Measurements from ENCODE around the gene IGFN1. TPM values are rescaled to one million over a fixed set of nuclear protein-coding genes. Genes with fewer than 3 reads are reported as not detected.

The IGFN1 gene
- total RNA-seq, 1 experiment from 2014 or later, result 0.04 TPM

- POLR2A ChIA-PET (ENCODE audit: unreplicated experiment), result interaction anchor here (1.4 to 2.6 kb wide), 2 partner anchors 10 to 17 kb away, joined by 9 to 19 read pairs; partner anchors contain the start of gene PKP1
- Histone ChIP-seq H3F3A (ENCODE audit: low read length, unreplicated experiment) (peaks cover 11% of the 10 kb centered on the region), H2AFZ (ENCODE audit: low read length) (no peak overlapping the region), H3K4me1 (ENCODE audit: insufficient read depth, low read length) (peaks cover 44% of the 10 kb centered on the region), H4K20me1 (ENCODE audit: low read length) (no peaks in the 10 kb centered on the region), H3K4me2 (ENCODE audit: low read length) (peak overlapping the region; percentile 71), H3K27ac (ENCODE audit: low read length) (peak overlapping the region; percentile 83), H3K27me3 (ENCODE audit: low read length) (no peaks in the 10 kb centered on the region), H3K36me3 (ENCODE audit: low read depth, low read length) (no peaks in the 10 kb centered on the region), H3K79me2 (ENCODE audit: low read length) (no peaks in the 10 kb centered on the region), H3K4me3 (ENCODE audit: low read length) (no peak overlapping the region), H3K9me2 (replicated peaks; ENCODE audit: low read length) (no peaks in the 10 kb centered on the region), H3K9me3 (ENCODE audit: low read length) (no peaks in the 10 kb centered on the region), H3K9ac (ENCODE audit: low read length) (peak overlapping the region; percentile 76; the same call in 1 of the 2 replicates)
- CTCF ChIA-PET, result interaction anchor here (0.6 to 1.8 kb wide), 5 partner anchors 11 to 294 kb away, joined by 4 to 14 read pairs (median 10); no protein-coding TSS in a partner anchor
- no TSS peak for BruUV-seq (replicated peaks)
- intact Hi-C loops (cut with micrococcal nuclease), result loop anchor here (1.0 kb wide), 1 partner anchor 96 kb away; no protein-coding TSS in a partner anchor
- DNase-seq (peak; percentile 91), ATAC-seq (no peak)
- TF ChIP-seq EZH2 (IDR thresholded peaks at IDR 0.05; ENCODE audit: low read length, unreplicated experiment), result no peak
- no peak for TF ChIP-seq EZH2phosphoT487 (IDR thresholded peaks at IDR 0.05; ENCODE audit: borderline replicate concordance, low read length)
- no peak for TF ChIP-seq CTCF (conservative IDR thresholded peaks at IDR 0.05; ENCODE audit: low read depth, low read length)
Observed at GRCh38 chr1:201265756-201266155, 75.1 kb downstream of the IGFN1 start.

DNA sequence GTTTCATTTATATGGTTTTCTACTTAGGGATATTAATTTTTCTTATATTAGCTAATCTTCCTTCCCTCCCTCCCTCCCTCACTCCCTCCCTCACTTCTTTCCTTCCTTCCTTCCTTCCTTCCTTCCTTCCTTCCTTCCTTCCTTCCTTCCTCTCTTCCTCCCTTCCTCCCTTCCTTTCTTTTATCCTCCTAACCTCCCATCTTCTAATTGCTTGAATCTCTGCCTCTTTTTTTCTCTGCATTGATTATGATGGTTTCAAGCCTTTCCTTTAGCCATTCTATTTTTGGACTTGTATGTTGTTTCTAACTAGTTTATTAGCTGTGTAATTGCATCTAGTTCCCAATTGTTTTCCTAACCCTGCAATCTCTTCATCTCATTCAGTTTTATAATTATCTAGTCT is 75.7 kb downstream of the IGFN1 start:
- Histone ChIP-seq H3K9me3 (ENCODE audit: low read length) (no peaks in the 10 kb centered on the region), H3K9ac (ENCODE audit: low read length) (peak overlapping the region; percentile 76), H3F3A (ENCODE audit: low read length, unreplicated experiment) (peaks cover 11% of the 10 kb centered on the region), H3K9me2 (replicated peaks; ENCODE audit: low read length) (no peaks in the 10 kb centered on the region), H3K4me2 (ENCODE audit: low read length) (peak overlapping the region; percentile 71), H4K20me1 (ENCODE audit: low read length) (no peaks in the 10 kb centered on the region), H3K4me3 (ENCODE audit: low read length) (peak overlapping the region; percentile 37), H3K36me3 (ENCODE audit: low read depth, low read length) (no peaks in the 10 kb centered on the region), H3K27me3 (ENCODE audit: low read length) (no peaks in the 10 kb centered on the region), H3K4me1 (ENCODE audit: insufficient read depth, low read length) (peaks cover 44% of the 10 kb centered on the region), H3K27ac (ENCODE audit: low read length) (peak overlapping the region; percentile 83), H3K79me2 (ENCODE audit: low read length) (no peaks in the 10 kb centered on the region), H2AFZ (ENCODE audit: low read length) (no peak overlapping the region)
- no peak for TF ChIP-seq EZH2phosphoT487 (IDR thresholded peaks at IDR 0.05; ENCODE audit: borderline replicate concordance, low read length)
- TF ChIP-seq EZH2 (IDR thresholded peaks at IDR 0.05; ENCODE audit: low read length, unreplicated experiment), result no peak
- TF ChIP-seq CTCF (conservative IDR thresholded peaks at IDR 0.05; ENCODE audit: low read depth, low read length), result no peak
- ChIA-PET CTCF (interaction anchor here (0.6 to 1.8 kb wide), 10 partner anchors 9 to 295 kb away, joined by 3 to 14 read pairs (median 4); no protein-coding TSS in a partner anchor), POLR2A (ENCODE audit: unreplicated experiment) (interaction anchor here (0.6 to 2.6 kb wide), 5 partner anchors 9 to 405 kb away, joined by 4 to 19 read pairs (median 7); partner anchors contain the start of gene PKP1)
- DNase-seq (no peak), ATAC-seq (no peak)
- intact Hi-C loops (cut with micrococcal nuclease), result loop anchor here (1.0 kb wide), 1 partner anchor 95 kb away; no protein-coding TSS in a partner anchor
- BruUV-seq (replicated peaks), result no TSS peak

DNA sequence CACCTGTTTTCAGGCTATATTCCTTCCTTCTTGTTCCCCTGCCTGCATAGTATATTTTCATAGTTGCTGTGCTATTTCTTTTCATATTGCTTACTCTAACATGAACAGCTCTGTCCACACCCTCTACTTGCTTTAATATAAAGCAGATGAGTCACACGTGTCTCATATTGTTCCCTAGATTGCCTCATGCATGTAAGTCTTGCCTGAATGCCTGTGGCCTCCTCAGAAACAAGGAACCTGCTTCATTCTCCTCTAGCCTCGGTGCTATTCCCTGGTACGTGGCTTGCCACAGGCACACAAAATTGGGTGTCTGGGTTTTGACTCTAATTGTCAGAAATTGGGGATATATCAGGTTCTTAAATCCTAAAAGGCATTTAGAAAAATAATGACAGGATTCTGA is 76.2 kb downstream of the IGFN1 start:
- BruUV-seq (replicated peaks), result no TSS peak

More for the DNA sequence above, 76.2 kb downstream of the IGFN1 start:
- CTCF ChIA-PET, result interaction anchor here (0.6 to 1.8 kb wide), 10 partner anchors 9 to 295 kb away, joined by 3 to 14 read pairs (median 3); no protein-coding TSS in a partner anchor
- H3K4me2 ChIP-seq (ENCODE audit: low read length), result peak overlapping the region; percentile 71
- H3K9me2 ChIP-seq (replicated peaks; ENCODE audit: low read length), result no peaks in the 10 kb centered on the region
- intact Hi-C loops (cut with micrococcal nuclease), result loop anchor here (1.0 kb wide), 4 partner anchors 9 to 95 kb away; no protein-coding TSS in a partner anchor
- no peaks in the 10 kb centered on the region for H4K20me1 ChIP-seq (ENCODE audit: low read length)
- ATAC-seq (peak; percentile 80), DNase-seq (peak; percentile 100)
- H3K27ac ChIP-seq (ENCODE audit: low read length), result peak overlapping the region; percentile 83
- POLR2A ChIA-PET (ENCODE audit: unreplicated experiment), result interaction anchor here (0.6 to 2.6 kb wide), 5 partner anchors 9 to 406 kb away, joined by 4 to 19 read pairs (median 7); partner anchors contain the start of gene PKP1
- peaks cover 11% of the 10 kb centered on the region for H3F3A ChIP-seq (ENCODE audit: low read length, unreplicated experiment)
- no peaks in the 10 kb centered on the region for H3K79me2 ChIP-seq (ENCODE audit: low read length)
- H3K9me3 ChIP-seq (ENCODE audit: low read length), result no peaks in the 10 kb centered on the region
- H2AFZ ChIP-seq (ENCODE audit: low read length), result no peak overlapping the region
- H3K4me1 ChIP-seq (ENCODE audit: insufficient read depth, low read length), result peaks cover 44% of the 10 kb centered on the region
- no peaks in the 10 kb centered on the region for H3K36me3 ChIP-seq (ENCODE audit: low read depth, low read length)
- TF ChIP-seq EZH2phosphoT487 (IDR thresholded peaks at IDR 0.05; ENCODE audit: borderline replicate concordance, low read length) (no peak), EZH2 (IDR thresholded peaks at IDR 0.05; ENCODE audit: low read length, unreplicated experiment) (no peak), CTCF (conservative IDR thresholded peaks at IDR 0.05; ENCODE audit: low read depth, low read length) (no peak)
- no peaks in the 10 kb centered on the region for H3K27me3 ChIP-seq (ENCODE audit: low read length)
- peak overlapping the region; percentile 76 for H3K9ac ChIP-seq (ENCODE audit: low read length)
- peak overlapping the region; percentile 37 for H3K4me3 ChIP-seq (ENCODE audit: low read length)
